Adrenal gland (tissue), 12 donors: ENCODE results near the gene KIF18A. TPM values are rescaled to one million over a fixed set of nuclear protein-coding genes. Genes with fewer than 3 reads are reported as not detected.

ENCODE experiments used
- DNase-seq, 7 donors: peaks; one replicate each; pipeline ENCODE4 v3.0.0-alpha.2; 2019 to 2020
- H3K27ac ChIP-seq, 5 donors: fragments of 200-600 bp; sonication (generic) in 4 of 5; 1 replicate in 3 of 5; 2 replicates in 2 of 5; pipeline versions ENCODE4 v1.5.1 to v1.8.0; 2016 to 2020; ENCODE audit warnings: mild to moderate bottlenecking in 1 of 5
- H3K27me3 ChIP-seq: fragments of 200-600 bp; 2 replicates; pipeline ENCODE4 v1.8.0; 2021
- H3K36me3 ChIP-seq, 2 donors: fragments of 200-600 bp; replicated peaks in 1 of 2; 1 replicate in 1 of 2; 2 replicates in 1 of 2; pipeline versions ENCODE4 v1.5.1 to v1.8.0; 2018 to 2022
- H3K4me1 ChIP-seq, 2 donors: fragments of 200-600 bp; replicated peaks in 1 of 2; 1 replicate in 1 of 2; 2 replicates in 1 of 2; pipeline versions ENCODE4 v1.5.1 to v1.8.0; 2018 to 2021
- H3K4me3 ChIP-seq, 4 donors: fragments of 200-600 bp; sonication (generic) in 3 of 4; one replicate each; pipeline ENCODE4 v1.5.1; 2016 to 2018
- H3K9me3 ChIP-seq, 3 donors: fragments of 200-600 bp; sonication (generic) in 1 of 3; replicated peaks in 1 of 3; 1 replicate in 2 of 3; 2 replicates in 1 of 3; pipeline versions ENCODE4 v1.5.1 to v1.8.0; 2016 to 2021
- CTCF ChIP-seq, 6 experiments: fragments of 450-650 bp in 4 of 6; fragments of 200-600 bp in 2 of 6; sonication (generic) in 1 of 6; IDR thresholded peaks; 1 replicate in 5 of 6; 2 replicates in 1 of 6; pipeline versions ENCODE4 v1.5.1 to v1.8.0; 2016 to 2021; ENCODE audit warnings: antibody characterized with exemption in 6 of 6, mild to moderate bottlenecking in 2 of 6, moderate library complexity in 1 of 6
- POLR2A ChIP-seq, 2 donors: fragments of 450-650 bp; IDR thresholded peaks; one replicate each; pipeline ENCODE4 v1.6.1; 2017; ENCODE audit warnings: antibody characterized with exemption in 2 of 2, mild to moderate bottlenecking in 2 of 2, moderate library complexity in 1 of 2
- WGBS, 4 donors: extraction: QIAGEN DNeasy Blood & Tissue Kit in 2 of 4; methylation state at CpG; one replicate each; pipeline versions ENCODE4 v1.1.5 to v1.1.7; 2013 to 2017; 5-methylcytosine and 5-hydroxymethylcytosine counted together
- intact Hi-C, 2 donors: fragments of 100-400 bp; cut with DNase I; formaldehyde crosslinking; loops; one replicate each; pipeline versions ENCODE4 v1.14.1 to v1.15.0; 2022 to 2023
- microRNA counts, 2 donors: library from miRNA; unstranded; fragments of <30 nt; microRNA quantifications; one replicate each; lab custom pipeline; 2016
- microRNA-seq, 3 donors: library from miRNA; unstranded; fragments of <30 nt; microRNA quantifications; one replicate each; pipeline ENCODE4, GENCODE V29; 2017 to 2020
- polyA plus RNA-seq, 3 donors: library from polyadenylated mRNA; stranded (reverse); fragments of 200-250 nt in 2 of 3; fragments of 350-450 nt in 1 of 3; fragmentation: Illumina TruSeq in 1 of 3; extraction: RNeasy Lipid Tissue Mini Kit (QIAGEN cat#74804) in 1 of 3; gene quantifications; one replicate each; pipeline ENCODE4 v1.2.3, GENCODE V29; 2013 to 2014
- small RNA-seq, 2 donors: library from RNA; depleted of rRNA; stranded (forward); fragments of <200 nt; gene quantifications; one replicate each; pipeline ENCODE3, GENCODE V24; 2016
- total RNA-seq, 9 donors: library from RNA; depleted of rRNA in 4 of 9; stranded (reverse); fragments of >200 nt in 4 of 9; fragments of 120-200 nt in 1 of 9; fragmentation: NEBNext Ultra II Directional in 1 of 9; extraction: Animal tissue kit (Norgen Biotek cat#: 25700) in 1 of 9; gene quantifications; one replicate each; pipeline versions ENCODE4 v1.1.0 to v1.2.4, GENCODE V29; 2013 to 2023
- donor health status: healthy with polysubstance abuse.
- donor health status: Bipolar disorder and iron deficiency.
- donor health status: DM: yes; HTN: yes; CAD: no.
- donor health status: DM: no; HTN: no; CAD: no.
- donor health status: DM: no; HTN: no; CAD: no.
- donor health status: DM: yes; HTN: yes; CAD: no.

KIF18A gene
- total and polyA plus RNA-seq, 12 donors, result 0.13 to 7.3 (median 0.57) TPM; not detected in 2

GRCh38 chr11:27971171-27971570 is 136.8 kb downstream of the KIF18A start:
- TF ChIP-seq POLR2A (IDR thresholded peaks at IDR 0.05) (no peak), CTCF (IDR thresholded peaks at IDR 0.05) (no peak)
- Histone ChIP-seq H3K4me1 (no peaks in the 10 kb centered on the region), H3K27me3 (no peaks in the 10 kb centered on the region), H3K9me3 (no peaks in the 10 kb centered on the region), H3K27ac (no peak overlapping the region), H3K4me3 (no peak overlapping the region), H3K36me3 (no peaks in the 10 kb centered on the region)
- DNase-seq, result no peak
- intact Hi-C loops, result no loop called here
- WGBS, 4 donors, result 55 to 61% (median 59%) methylated on average over 3 of the region's 3 CpGs

MicroRNAs encoded within 50 kb of the gene (microRNA counts, 767-probe panel; counts per million panel counts)
- microRNA hsa-miR-610 (lab: Ali Mortazavi, UCI), result 0 counts per million in 2 donors

Small RNAs within 50 kb of the gene (microRNA-seq; reads per million reads assigned to microRNA genes)
- gene MIR610, result 0 to 0.45 (median 0) reads per million in 3 donors

Small RNAs within 50 kb of the gene (small RNA-seq; reads per million reads assigned to genes)
- gene AC023206.1 (0 reads per million in 2 donors), gene MIR610 (0 reads per million in 2 donors)

Other genes starting within 250 kb of the KIF18A start
- 10 to 100 TPM in 8 of 9 donors, 1 to 10 TPM in 1; 9.9 to 45.5 (median 19.8) TPM for gene METTL15, start 232 bp upstream of the KIF18A start, total RNA-seq
- gene METTL15, start 232 bp upstream of the KIF18A start, polyA plus RNA-seq, result 10 to 100 TPM in 1 of 3 donors, 1 to 10 TPM in 2; 7.4 to 12.9 (median 7.8) TPM